ENCODE measurements around the gene USP54. TPM values are rescaled to one million over a fixed set of nuclear protein-coding genes. Genes with fewer than 3 reads are reported as not detected.

Gene USP54
- total and polyA plus RNA-seq, 2 donors from 2014 or later = 5.8 to 46.9 TPM

- FAIRE-seq = no peak
- no peaks in the 10 kb centered on the region for H3K27me3 ChIP-seq (ENCODE audit: control insufficient read depth, insufficient read depth, low read length)
- H3K4me3 ChIP-seq (ENCODE audit: low read length in 3 of 3) = peak overlapping the region; percentile 60 to 96 (median 87)
- peak in 2 of 5 donors; percentile 7 to 19 for DNase-seq
- peaks cover 1 to 3% (median 2%) of the 10 kb centered on the region in 3 donors for H3K36me3 ChIP-seq (ENCODE audit: control insufficient read depth in 2 of 3, insufficient read depth in 3 of 3, low read length in 3 of 3)
- TF ChIP-seq CTCF (IDR thresholded peaks at IDR 0.05; ENCODE audit: borderline replicate concordance, extremely low read depth, insufficient read depth) = no peak
- H3K4me1 ChIP-seq (ENCODE audit: control insufficient read depth in 2 of 3, insufficient read depth in 2 of 3, low read depth in 1 of 3, low read length in 3 of 3) = peaks cover 0 to 13% (median 7%) of the 10 kb centered on the region in 3 donors
- peak overlapping the region; percentile 65 to 96 (median 95) for H3K9ac ChIP-seq (ENCODE audit: low read length in 3 of 3)
- no peaks in the 10 kb centered on the region for H3K9me3 ChIP-seq (ENCODE audit: control insufficient read depth in 2 of 3, insufficient read depth in 1 of 3, low read length in 3 of 3)
- intact Hi-C loops (cut with DNase I) = no loop called here
- H3K27ac ChIP-seq (ENCODE audit: low read depth in 2 of 2, low read length in 2 of 2) = peak overlapping the region; percentile 89 to 97
Measured at GRCh38 chr10:73494877-73495225, 96.3 kb downstream of the USP54 start.

GRCh38 chr10:73494213-73494612 is 96.9 kb downstream of the USP54 start:
- Histone ChIP-seq H3K27ac (ENCODE audit: low read depth in 2 of 2, low read length in 2 of 2) (no peak overlapping the region), H3K4me3 (ENCODE audit: low read length in 3 of 3) (peak overlapping the region in 1 of 3 donors; percentile 22), H3K36me3 (ENCODE audit: control insufficient read depth in 2 of 3, insufficient read depth in 3 of 3, low read length in 3 of 3) (peaks cover 0 to 3% (median 0%) of the 10 kb centered on the region in 3 donors), H3K4me1 (ENCODE audit: control insufficient read depth in 2 of 3, insufficient read depth in 2 of 3, low read depth in 1 of 3, low read length in 3 of 3) (peaks cover 0 to 13% (median 7%) of the 10 kb centered on the region in 3 donors), H3K9me3 (ENCODE audit: control insufficient read depth in 2 of 3, insufficient read depth in 1 of 3, low read length in 3 of 3) (no peaks in the 10 kb centered on the region), H3K9ac (ENCODE audit: low read length in 3 of 3) (no peak overlapping the region), H3K27me3 (ENCODE audit: control insufficient read depth, insufficient read depth, low read length) (no peaks in the 10 kb centered on the region)
- intact Hi-C loops (cut with DNase I) = no loop called here
- no peak for TF ChIP-seq CTCF (IDR thresholded peaks at IDR 0.05; ENCODE audit: borderline replicate concordance, extremely low read depth, insufficient read depth)
- no peak for DNase-seq
- FAIRE-seq = no peak

GRCh38 chr10:73493781-73494180 is 97.4 kb downstream of the USP54 start:
- TF ChIP-seq CTCF (IDR thresholded peaks at IDR 0.05; ENCODE audit: borderline replicate concordance, extremely low read depth, insufficient read depth) = no peak
- Histone ChIP-seq H3K36me3 (ENCODE audit: control insufficient read depth in 2 of 3, insufficient read depth in 3 of 3, low read length in 3 of 3) (no peaks in the 10 kb centered on the region), H3K9me3 (ENCODE audit: control insufficient read depth in 2 of 3, insufficient read depth in 1 of 3, low read length in 3 of 3) (no peaks in the 10 kb centered on the region), H3K4me3 (ENCODE audit: low read length in 3 of 3) (peak overlapping the region in 1 of 3 donors; percentile 22), H3K9ac (ENCODE audit: low read length in 3 of 3) (no peak overlapping the region), H3K4me1 (ENCODE audit: control insufficient read depth in 2 of 3, insufficient read depth in 2 of 3, low read depth in 1 of 3, low read length in 3 of 3) (peaks cover 0 to 13% (median 7%) of the 10 kb centered on the region in 3 donors), H3K27ac (ENCODE audit: low read depth in 2 of 2, low read length in 2 of 2) (no peak overlapping the region), H3K27me3 (ENCODE audit: control insufficient read depth, insufficient read depth, low read length) (no peaks in the 10 kb centered on the region)
- DNase-seq (no peak), FAIRE-seq (no peak)
- intact Hi-C loops (cut with DNase I) = no loop called here

- intact Hi-C loops (cut with DNase I) = no loop called here
- no peaks in the 10 kb centered on the region for H3K4me1 ChIP-seq (ENCODE audit: control insufficient read depth in 2 of 3, insufficient read depth in 2 of 3, low read depth in 1 of 3, low read length in 3 of 3)
- FAIRE-seq (no peak), DNase-seq (no peak)
- no peak overlapping the region for H3K4me3 ChIP-seq (ENCODE audit: low read length in 3 of 3)
- H3K27ac ChIP-seq (ENCODE audit: low read depth in 2 of 2, low read length in 2 of 2) = no peak overlapping the region
- TF ChIP-seq CTCF (IDR thresholded peaks at IDR 0.05; ENCODE audit: borderline replicate concordance, extremely low read depth, insufficient read depth) = no peak
- no peaks in the 10 kb centered on the region for H3K9me3 ChIP-seq (ENCODE audit: control insufficient read depth in 2 of 3, insufficient read depth in 1 of 3, low read length in 3 of 3)
- no peaks in the 10 kb centered on the region for H3K27me3 ChIP-seq (ENCODE audit: control insufficient read depth, insufficient read depth, low read length)
- no peaks in the 10 kb centered on the region for H3K36me3 ChIP-seq (ENCODE audit: control insufficient read depth in 2 of 3, insufficient read depth in 3 of 3, low read length in 3 of 3)
- H3K9ac ChIP-seq (ENCODE audit: low read length in 3 of 3) = no peak overlapping the region
Measured at GRCh38 chr10:73486601-73487000, 104.5 kb downstream of the USP54 start.

All from kidney (tissue), 14 donors.